GM19468 (cell line): ENCODE results near the gene OLR1.
A peak's percentile ranks its signal among the peaks of the same experiment; 100 is the strongest.
"Not testable (repeated sequence)": the region's sequence is repeated elsewhere in the genome, so short reads cannot be mapped to it uniquely, and the experiment has no call there.

ENCODE experiments used
- ATAC-seq: cut with Tn5 transposase; IDR thresholded peaks from one replicate; pipeline ENCODE4 v1.9.1; 2021; ENCODE audit warnings: mild to moderate bottlenecking, moderate library complexity, moderate number of reproducible peaks; ENCODE audit not compliant: unreplicated experiment; ENCODE audit errors: extremely low read depth

The OLR1 gene

DNA sequence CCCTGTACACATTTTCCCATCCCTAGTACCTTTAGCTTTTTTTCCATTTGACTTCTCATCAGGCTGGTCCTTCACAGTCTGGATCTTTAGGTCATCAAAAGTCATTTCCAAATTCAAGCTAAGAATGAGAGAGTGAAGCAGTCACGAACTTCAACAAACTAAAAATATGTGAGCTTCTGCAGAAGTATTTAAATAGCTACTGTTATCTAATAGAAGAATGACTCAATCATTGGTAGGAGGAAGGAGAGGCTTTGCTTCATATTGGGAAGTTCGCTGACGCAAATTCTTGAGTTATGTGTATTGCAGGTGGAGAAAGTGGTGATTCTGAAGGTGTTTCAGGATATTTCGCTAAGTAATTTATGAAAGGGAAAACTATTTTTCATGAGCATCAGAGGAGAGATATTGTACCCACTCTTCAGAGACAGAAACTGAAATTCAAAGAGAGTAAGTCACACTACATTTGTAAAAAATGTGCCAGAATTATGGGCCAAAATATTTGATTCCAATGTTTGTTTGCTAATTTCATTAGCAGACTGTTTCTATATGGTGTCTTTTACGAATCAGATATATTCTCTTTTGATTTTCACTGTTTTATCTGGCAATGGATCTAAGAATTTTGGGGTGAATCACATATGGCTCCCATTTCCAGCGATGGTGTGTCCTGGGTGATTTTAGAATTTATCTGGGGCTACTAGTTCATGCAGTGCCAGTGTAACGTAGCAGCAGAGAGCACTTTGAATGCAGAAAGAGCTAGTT, at the start of gene OLR1:
Gene OLR1 (minus strand): TSS at position 160 of the 756 bp plus-strand sequence. CDS start 55 bp downstream, at position 105.
- ATAC-seq: no peak

GRCh38 chr12:10220398-10221077, 48.6 kb upstream of the OLR1 start:
- no peak for ATAC-seq

- ATAC-seq: no peak
Measured at GRCh38 chr12:10218021-10218420, 46.1 kb upstream of the OLR1 start.

DNA sequence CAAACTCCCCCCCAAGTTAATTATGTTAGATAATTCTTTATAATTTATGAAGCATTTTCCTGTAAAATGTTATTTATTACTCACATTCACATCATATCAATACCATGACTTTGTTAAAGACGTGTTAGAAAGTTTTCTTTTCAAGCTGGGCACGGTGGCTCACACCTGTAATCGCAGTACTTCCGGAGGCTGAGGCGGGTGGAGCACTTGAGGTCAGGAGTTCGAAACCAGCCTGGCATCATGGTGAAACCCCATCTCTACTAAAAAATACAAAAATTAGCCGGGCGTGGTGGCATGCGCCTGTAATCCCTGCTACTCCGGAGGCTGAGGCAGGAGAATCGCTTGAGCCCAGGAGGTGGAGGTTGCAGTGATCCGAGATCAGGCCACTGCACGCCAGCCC, 44.0 kb upstream of the OLR1 start:
- not testable (repeated sequence) for ATAC-seq

- ATAC-seq: no peak
Measured at GRCh38 chr12:10215436-10215835, 43.5 kb upstream of the OLR1 start.

GRCh38 chr12:10214895-10215267, 42.9 kb upstream of the OLR1 start:
- ATAC-seq: no peak

GRCh38 chr12:10214136-10214894, 42.4 kb upstream of the OLR1 start:
- ATAC-seq: no peak

DNA sequence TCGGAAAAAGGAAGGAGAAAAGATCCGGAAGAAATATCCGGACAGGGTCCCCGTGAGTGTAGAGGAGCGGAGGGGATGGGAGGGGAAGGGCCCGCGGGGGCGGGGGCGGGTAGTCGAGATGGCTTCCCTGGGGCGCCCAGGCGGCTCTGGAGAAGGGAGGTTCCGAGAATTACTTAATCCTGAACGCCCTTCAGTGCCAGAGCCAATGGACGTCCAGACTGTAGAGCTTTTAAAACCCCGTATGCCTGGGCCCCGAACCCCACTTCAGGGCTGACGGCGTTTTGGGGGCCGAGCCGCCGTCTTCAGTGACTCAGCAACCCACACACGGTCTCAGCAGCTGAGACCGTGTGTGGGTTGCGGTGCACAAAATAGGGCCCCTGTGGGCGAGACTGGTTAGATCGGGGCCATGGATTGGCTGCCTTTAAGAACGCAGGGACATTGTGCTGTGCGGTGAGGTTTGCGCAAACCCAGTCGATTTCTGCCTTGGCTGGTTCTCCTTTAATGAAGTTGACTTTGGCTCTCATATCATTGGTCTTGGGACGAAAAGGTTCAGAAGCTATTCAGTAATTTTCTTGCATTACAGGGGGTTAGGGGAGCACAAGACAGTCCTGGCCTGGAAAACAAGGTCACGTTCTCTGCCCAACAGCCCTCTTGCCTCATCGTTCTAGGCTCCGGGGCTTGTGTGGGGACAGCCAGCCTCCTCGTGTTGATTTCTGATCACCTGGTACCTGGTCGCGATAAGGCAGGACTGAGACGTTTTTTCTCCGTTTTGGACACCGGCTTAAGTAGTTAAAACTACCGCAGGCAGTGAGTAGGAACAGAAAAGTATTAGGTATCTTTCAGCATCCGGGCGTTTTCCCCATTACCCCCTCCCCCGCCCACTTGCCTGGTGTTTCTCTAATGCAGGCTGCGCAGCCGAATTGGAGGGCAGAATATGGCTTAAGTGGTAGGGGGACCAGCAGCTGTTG, 41.5 kb upstream of the OLR1 start:
- no peak for ATAC-seq

GRCh38 chr12:10212739-10213131, 40.8 kb upstream of the OLR1 start, which contains the start of gene GABARAPL1:
Gene GABARAPL1, plus strand, starts transcription at chr12:10212877. Its CDS starts 253 bp downstream, at chr12:10213130.
- ATAC-seq: no peak

GRCh38 chr12:10211940-10212738, 40.2 kb upstream of the OLR1 start:
- peak; percentile 59 for ATAC-seq

DNA sequence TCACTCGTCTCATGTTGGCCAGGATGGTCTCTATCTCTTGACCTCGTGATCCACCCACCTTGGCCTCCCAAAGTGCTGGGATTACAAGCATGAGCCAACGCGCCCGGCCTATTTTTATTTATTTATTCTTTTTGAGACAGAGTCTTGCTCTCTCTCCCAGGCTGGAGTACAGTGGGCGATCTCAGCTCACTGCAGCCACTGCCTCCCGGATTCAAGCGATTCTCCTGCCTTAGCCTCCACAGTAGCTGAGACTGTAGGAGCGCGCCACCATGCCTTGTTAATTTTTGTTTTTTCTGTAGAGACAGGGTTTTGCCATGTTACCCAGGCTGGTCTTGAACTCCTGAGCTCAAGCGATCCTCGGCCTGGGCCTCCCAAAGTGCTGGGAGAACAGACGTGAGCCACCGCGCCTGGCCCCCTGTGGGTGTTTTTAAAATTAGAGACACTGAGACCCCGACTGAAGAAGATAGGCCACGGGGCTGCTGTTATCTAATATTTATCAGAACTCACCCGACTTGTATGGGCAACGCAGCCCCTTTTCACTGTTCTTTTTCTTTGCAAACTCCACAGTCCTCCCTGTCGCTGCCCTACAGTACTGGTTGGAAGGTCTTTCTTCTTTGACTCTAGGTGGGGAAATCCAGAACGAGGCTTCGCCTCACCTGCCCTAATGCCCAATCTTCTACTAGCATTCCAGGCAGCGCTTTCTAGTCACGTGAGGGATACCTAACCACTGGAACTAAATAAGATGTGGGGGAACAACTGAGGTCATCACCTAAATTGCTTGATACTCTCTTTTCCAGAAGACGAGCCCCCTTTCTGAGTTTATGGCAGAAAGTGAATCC, 39.4 kb upstream of the OLR1 start:
- ATAC-seq: no peak

DNA sequence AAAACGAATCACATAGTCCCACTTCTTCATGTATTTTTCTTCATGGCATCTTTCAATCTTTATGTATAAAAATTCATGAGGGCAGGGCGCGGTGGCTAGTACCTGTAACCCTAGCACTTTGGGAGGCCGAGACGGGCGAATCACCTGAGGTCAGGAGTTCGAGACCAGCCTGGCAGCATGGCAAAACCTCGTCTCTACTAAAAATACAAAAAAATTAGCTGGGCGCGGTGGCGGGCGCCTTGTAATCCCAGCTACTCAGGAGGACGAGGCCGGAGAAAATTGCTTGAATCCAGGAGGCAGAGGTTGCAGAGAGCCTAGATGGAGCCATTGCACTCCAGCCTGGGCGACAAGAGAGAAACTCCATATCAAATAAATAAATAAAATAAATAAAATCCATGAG, 38.3 kb upstream of the OLR1 start:
- ATAC-seq: no peak

- no peak for ATAC-seq
Measured at GRCh38 chr12:10207136-10207535, 35.2 kb upstream of the OLR1 start.

DNA sequence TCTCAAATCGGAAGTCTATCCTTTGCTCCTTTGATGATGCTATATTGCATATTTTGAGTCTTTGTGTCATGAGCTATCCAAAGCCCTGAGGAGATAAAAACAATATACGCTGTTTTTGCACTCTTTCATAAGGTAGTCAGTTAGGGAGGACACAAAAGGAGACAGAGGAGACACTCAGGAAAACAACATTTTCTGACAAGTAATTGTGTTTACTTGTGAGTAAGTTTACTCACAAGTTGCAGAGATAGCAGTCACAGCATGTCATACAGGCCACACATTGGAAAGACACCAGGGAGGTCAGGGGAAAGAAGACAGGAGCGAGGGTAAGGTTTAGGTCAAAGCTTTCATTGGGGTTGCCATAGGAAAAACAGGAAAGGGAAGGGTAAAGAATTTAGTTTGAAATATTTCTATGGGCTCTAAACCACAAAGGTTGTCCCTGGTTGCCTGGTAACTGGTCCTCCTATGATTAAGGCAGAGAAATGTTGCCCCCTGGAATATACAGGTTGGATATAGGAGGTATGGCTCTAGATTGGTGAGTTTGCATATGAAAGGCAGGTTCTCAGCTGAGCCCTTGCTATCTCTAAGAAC, 33.4 kb upstream of the OLR1 start:
- ATAC-seq: no peak

DNA sequence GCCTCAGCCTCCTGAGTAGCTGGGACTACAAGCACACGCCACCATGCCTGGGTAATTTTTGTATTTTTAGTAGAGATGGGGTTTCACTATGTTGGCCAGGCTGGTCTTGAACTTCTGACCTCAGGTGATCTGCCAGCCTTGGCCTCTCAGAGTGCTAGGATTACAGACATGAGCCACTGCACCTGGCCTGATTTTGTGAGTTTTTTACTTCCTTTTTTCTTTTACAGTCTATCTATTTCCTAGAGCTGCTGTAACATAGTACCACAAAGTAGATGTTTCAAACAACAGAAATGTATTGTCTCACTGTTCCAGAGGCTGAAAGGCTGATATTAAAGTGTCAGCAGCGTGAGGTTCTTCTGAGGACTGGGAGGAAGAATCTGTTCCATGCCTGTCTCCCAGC, 32.6 kb upstream of the OLR1 start:
- not testable (repeated sequence) for ATAC-seq

DNA sequence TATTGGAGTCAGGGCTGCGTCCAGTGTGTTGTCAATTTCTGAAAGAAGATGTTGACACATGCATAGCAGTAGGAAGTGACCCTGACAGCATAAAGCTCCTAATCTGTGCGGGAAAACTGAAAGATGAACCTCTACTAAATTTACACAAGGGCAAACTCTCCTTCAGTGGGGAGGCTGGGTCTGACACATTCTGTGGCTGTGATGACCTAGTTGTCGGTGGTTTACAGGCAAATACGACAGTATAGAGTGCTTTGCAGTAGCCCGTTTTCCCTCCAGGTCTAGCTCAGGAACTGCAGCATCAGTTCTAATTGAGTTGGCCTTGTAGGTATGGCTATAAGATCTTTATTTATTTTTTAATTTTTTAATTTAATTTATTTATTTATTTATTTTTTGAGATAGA, 25.9 kb upstream of the OLR1 start:
- no peak for ATAC-seq

GRCh38 chr12:10196210-10196609, 24.3 kb upstream of the OLR1 start:
- peak; percentile 79 for ATAC-seq

DNA sequence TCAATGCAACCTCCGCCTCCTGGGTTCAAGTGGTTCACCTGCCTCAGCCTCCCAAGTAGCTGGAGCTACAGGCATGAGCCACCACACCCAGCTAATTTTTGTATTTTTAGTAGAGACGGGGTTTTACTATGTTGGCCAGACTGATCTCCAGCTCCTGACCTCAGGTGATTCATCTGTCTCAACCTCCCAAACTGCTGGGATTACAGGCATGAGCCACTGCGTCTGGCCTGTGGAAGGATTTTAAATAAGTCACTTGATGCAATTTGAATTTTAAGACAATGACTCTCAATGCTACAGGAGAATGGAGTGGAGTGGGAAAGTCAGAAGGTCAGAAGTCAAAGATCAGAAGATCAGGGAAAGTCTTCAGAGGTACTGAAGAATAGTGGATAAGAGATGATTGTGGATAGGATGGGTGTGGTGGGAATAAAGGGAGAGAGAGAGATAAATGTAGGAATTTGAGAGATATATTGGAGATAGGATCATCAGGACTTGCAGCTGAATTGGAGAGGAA, 22.3 kb upstream of the OLR1 start:
- no peak for ATAC-seq
